GM18511 (cell line): ENCODE data around the gene KLF1.
"Not testable (repeated sequence)": the region's sequence is repeated elsewhere in the genome, so short reads cannot be mapped to it uniquely, and the experiment has no call there.

ENCODE experiments used
- ATAC-seq: cut with Tn5 transposase; IDR thresholded peaks from one replicate; pipeline ENCODE4 v1.9.1; 2021; ENCODE audit warnings: mild to moderate bottlenecking, moderate library complexity; ENCODE audit not compliant: unreplicated experiment

KLF1 gene

GRCh38 chr19:12868540-12869112 lies 18.4 kb downstream of the KLF1 start:
- ATAC-seq, result no peak

- ATAC-seq, result peak; percentile 52
Measured at GRCh38 chr19:12867120-12868099, 19.6 kb downstream of the KLF1 start.

- no peak for ATAC-seq
Measured at GRCh38 chr19:12866416-12867119, 20.4 kb downstream of the KLF1 start.

- no peak for ATAC-seq
Measured at GRCh38 chr19:12865746-12866415, 21.1 kb downstream of the KLF1 start.

- ATAC-seq, result no peak
Measured at GRCh38 chr19:12864721-12865715, 22.0 kb downstream of the KLF1 start.

GRCh38 chr19:12864143-12864542 lies 22.9 kb downstream of the KLF1 start:
- ATAC-seq, result no peak

- ATAC-seq, result no peak
Measured at GRCh38 chr19:12859546-12859945, 27.5 kb downstream of the KLF1 start.

- ATAC-seq, result no peak
Measured at GRCh38 chr19:12858041-12858928, 28.7 kb downstream of the KLF1 start.

- ATAC-seq, result no peak
Measured at GRCh38 chr19:12856653-12857052, 30.3 kb downstream of the KLF1 start.

GRCh38 chr19:12847159-12848139 lies 39.6 kb downstream of the KLF1 start:
- no peak for ATAC-seq

- ATAC-seq, result not testable (repeated sequence)
Measured at GRCh38 chr19:12846613-12847012, 40.4 kb downstream of the KLF1 start.

- no peak for ATAC-seq
Measured at GRCh38 chr19:12843999-12844732, 42.8 kb downstream of the KLF1 start.

- ATAC-seq, result no peak
Measured at GRCh38 chr19:12843328-12843727, 43.7 kb downstream of the KLF1 start.

- ATAC-seq, result no peak
Measured at GRCh38 chr19:12842511-12842910, 44.5 kb downstream of the KLF1 start.

- ATAC-seq, result no peak
Measured at GRCh38 chr19:12841094-12841493, 45.9 kb downstream of the KLF1 start.

- no peak for ATAC-seq
Measured at GRCh38 chr19:12840091-12841079, 46.6 kb downstream of the KLF1 start.
